Stimulated activated CD8-positive, alpha-beta memory T cell treated with anti-CD3 and anti-CD28 coated beads, Interleukin-2, amount 100 ng/mL, for 48 hours (primary cell): ENCODE measurements around the gene TBC1D3L.
"Not testable (repeated sequence)": the region's sequence is repeated elsewhere in the genome, so short reads cannot be mapped to it uniquely, and the experiment has no call there.

Experiments
- DNase-seq, 2 donors: peaks; one replicate each; pipeline ENCODE4 v3.0.0-alpha.2; 2020; ENCODE audit warnings: low read depth in 2 of 2

TBC1D3L gene

DNA sequence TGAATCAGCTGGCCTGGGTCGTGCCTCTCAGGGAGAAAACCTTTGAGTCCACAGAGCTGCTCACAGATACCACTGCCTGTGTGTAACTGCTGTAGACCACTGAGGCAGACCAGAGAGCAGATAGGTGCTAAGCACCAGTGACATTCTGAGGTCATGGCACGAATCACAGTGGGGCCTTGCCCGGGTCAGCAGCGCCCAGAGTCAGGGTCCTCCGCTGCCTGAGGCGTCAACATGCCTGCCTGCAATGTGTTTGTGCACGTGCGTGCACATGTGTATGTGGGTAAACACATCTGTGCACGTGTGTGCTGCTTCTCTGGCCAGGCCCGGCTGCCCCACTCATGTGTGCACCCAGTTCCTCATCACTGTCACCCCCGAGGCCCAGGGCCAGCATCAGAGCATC lies at the start of gene TBC1D3L:
TBC1D3L (minus strand) TSS at position 101 of the 400 bp plus-strand sequence. CDS start 1,540 bp downstream, outside the sequence.
- not testable (repeated sequence) for DNase-seq

DNA sequence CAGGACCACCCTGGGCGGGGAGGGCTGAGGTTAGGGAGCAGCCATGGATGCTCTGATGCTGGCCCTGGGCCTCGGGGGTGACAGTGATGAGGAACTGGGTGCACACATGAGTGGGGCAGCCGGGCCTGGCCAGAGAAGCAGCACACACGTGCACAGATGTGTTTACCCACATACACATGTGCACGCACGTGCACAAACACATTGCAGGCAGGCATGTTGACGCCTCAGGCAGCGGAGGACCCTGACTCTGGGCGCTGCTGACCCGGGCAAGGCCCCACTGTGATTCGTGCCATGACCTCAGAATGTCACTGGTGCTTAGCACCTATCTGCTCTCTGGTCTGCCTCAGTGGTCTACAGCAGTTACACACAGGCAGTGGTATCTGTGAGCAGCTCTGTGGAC lies 14.8 kb upstream of the TBC1D3L start, which contains the start of gene TBC1D3D:
TBC1D3D (plus strand) TSS at position 301 of the 400 bp plus-strand sequence. CDS start 1,585 bp downstream, outside the sequence.
- not testable (repeated sequence) for DNase-seq
